Cardiac muscle cell (in vitro differentiated cells and primary cell): ENCODE results near the gene ENTPD6. TPM values are rescaled to one million over a fixed set of nuclear protein-coding genes. Genes with fewer than 3 reads are reported as not detected.
A peak's percentile ranks its signal among the peaks of the same experiment; 100 is the strongest.
"Not testable (repeated sequence)": the region's sequence is repeated elsewhere in the genome, so short reads cannot be mapped to it uniquely, and the experiment has no call there.

ENCODE experiments used
- DNase-seq, 2 donors: peaks; one replicate each; pipeline versions ENCODE4 v3.0.0 to v3.0.0-alpha.2; 2010 to 2017; ENCODE audit warnings: low read depth in 1 of 2, low spot score in 1 of 2
- H3K27ac ChIP-seq: fragments of 200-600 bp; sonication (generic); 2 replicates; pipeline ENCODE4 v1.5.1; 2016
- H3K27me3 ChIP-seq: fragments of 200-600 bp; sonication (generic); 2 replicates; pipeline ENCODE4 v1.6.0; 2016; ENCODE audit warnings: control low read depth
- H3K36me3 ChIP-seq: fragments of 200-600 bp; sonication (generic); 2 replicates; pipeline ENCODE4 v1.5.1; 2016; ENCODE audit warnings: control low read depth
- H3K4me1 ChIP-seq: fragments of 200-600 bp; sonication (generic); 2 replicates; pipeline ENCODE4 v1.8.1; 2017; ENCODE audit warnings: low read depth, mild to moderate bottlenecking, mixed run types
- H3K4me3 ChIP-seq: fragments of 200-600 bp; sonication (generic); 2 replicates; pipeline ENCODE4 v1.5.1; 2016; ENCODE audit warnings: mild to moderate bottlenecking
- H3K9me3 ChIP-seq: fragments of 200-600 bp; sonication (generic); 2 replicates; pipeline ENCODE4 v1.5.1; 2017; ENCODE audit warnings: low read depth, mild to moderate bottlenecking, control low read depth
- polyA plus RNA-seq: library from polyadenylated mRNA; unstranded; fragments of >200 nt; fragmentation: Nextera tagmentation; extraction: Ambion mirVana; gene quantifications from 2 replicates; pipeline ENCODE4 v1.2.1, GENCODE V29; 2016
- total RNA-seq: library from RNA; depleted of rRNA; stranded (reverse); fragments of >200 nt; gene quantifications from 2 replicates; pipeline ENCODE4 v1.2.3, GENCODE V29; 2016
- TF ChIP-seq, protein P1 (sequence below): IDR thresholded peaks from 2 replicates; pipeline ENCODE4 v1.5.1; 2012; ENCODE audit warnings: low read depth, mild to moderate bottlenecking, low read length

The ENTPD6 gene
- total and polyA plus RNA-seq, 2 experiments from 2014 or later = 95.7 to 107 TPM

DNA sequence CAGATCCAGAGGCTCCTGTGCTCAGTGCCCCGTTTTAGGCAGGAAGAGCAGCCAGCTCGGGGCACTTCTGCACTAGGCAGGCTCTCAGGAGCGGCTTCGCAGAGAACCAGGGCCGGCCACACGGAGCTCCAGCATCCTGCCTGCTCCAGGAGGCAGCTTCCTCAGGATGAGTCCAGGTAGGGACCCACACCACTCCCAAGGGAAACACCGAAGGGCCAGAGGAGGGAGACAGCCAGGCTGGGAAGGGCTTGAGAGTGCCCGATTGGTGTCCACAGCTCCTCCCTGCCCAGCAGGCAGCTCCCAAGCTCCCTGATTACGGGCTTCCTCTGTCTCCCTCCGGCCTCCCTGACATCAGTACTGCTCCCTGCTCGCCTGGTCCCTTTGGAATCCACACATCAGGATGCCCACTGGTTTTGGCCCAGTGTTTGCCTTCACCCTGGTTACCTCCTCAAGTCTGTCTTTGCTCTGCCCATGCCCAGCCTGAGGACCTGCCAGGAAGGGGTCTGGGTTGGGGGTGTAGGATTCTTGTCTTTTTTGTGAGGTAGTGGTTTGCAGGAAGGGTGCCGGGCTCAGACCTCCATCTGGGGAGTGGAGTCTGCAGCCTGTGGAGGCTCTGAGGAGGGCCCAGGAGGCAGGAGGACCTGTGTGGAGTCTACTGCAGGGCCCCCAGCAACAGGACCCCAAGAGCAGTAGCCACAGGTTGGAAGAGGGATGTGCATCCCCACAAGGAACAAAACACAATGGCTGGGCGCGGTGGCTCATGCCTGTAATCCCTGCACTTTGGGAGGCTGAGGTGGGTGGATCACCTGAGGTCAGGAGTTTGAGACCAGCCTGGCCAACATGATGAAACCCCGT is 41.2 kb downstream of the ENTPD6 start:
- TF ChIP-seq, protein P1, sequence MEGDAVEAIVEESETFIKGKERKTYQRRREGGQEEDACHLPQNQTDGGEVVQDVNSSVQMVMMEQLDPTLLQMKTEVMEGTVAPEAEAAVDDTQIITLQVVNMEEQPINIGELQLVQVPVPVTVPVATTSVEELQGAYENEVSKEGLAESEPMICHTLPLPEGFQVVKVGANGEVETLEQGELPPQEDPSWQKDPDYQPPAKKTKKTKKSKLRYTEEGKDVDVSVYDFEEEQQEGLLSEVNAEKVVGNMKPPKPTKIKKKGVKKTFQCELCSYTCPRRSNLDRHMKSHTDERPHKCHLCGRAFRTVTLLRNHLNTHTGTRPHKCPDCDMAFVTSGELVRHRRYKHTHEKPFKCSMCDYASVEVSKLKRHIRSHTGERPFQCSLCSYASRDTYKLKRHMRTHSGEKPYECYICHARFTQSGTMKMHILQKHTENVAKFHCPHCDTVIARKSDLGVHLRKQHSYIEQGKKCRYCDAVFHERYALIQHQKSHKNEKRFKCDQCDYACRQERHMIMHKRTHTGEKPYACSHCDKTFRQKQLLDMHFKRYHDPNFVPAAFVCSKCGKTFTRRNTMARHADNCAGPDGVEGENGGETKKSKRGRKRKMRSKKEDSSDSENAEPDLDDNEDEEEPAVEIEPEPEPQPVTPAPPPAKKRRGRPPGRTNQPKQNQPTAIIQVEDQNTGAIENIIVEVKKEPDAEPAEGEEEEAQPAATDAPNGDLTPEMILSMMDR = no peak
- no peaks in the 10 kb centered on the region for H3K36me3 ChIP-seq
- no peaks in the 10 kb centered on the region for H3K27me3 ChIP-seq
- DNase-seq = no peak
- H3K9me3 ChIP-seq = no peaks in the 10 kb centered on the region
- H3K27ac ChIP-seq = no peak overlapping the region
- H3K4me1 ChIP-seq = peaks cover 11% of the 10 kb centered on the region
- no peak overlapping the region for H3K4me3 ChIP-seq

DNA sequence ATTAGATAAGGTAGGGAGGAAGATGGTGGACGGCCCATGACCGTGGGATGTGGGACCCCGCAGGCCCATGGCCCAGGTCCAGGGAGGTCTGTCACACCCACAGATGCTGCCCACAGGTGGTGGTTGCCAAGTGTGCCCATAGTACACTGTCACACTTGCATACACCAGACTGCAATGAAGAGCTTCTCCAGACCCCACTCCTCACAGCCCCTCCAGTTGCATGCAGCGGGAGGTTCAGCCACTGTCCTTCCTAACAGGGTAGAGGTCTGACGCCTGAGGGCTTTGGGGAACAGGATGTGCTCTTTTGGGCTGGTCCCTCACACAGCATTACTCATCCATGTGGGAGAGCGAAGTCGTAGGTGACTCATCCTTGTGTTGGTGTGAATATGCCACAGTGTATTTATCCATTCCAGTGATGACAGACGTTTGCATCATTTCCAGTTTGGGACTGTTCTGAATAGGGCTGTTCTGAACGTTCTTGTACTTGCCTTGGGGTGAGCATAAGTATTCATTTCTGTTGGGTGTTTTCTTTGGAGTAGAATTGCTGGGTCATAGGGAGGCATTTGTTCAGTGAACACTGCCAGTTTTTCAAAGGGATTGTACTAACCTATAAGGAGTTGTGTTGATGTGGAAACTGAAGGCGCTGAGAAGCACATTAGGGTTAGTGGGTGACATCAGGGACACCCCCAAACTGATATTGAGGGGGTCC is 42.3 kb downstream of the ENTPD6 start:
- H3K27me3 ChIP-seq = no peaks in the 10 kb centered on the region
- H3K27ac ChIP-seq = no peak overlapping the region
- no peaks in the 10 kb centered on the region for H3K36me3 ChIP-seq
- DNase-seq = peak in 1 of 2 donors; percentile 99
- TF ChIP-seq, protein P1 = no peak
- H3K4me3 ChIP-seq = no peak overlapping the region
- peaks cover 11% of the 10 kb centered on the region for H3K4me1 ChIP-seq
- no peaks in the 10 kb centered on the region for H3K9me3 ChIP-seq

DNA sequence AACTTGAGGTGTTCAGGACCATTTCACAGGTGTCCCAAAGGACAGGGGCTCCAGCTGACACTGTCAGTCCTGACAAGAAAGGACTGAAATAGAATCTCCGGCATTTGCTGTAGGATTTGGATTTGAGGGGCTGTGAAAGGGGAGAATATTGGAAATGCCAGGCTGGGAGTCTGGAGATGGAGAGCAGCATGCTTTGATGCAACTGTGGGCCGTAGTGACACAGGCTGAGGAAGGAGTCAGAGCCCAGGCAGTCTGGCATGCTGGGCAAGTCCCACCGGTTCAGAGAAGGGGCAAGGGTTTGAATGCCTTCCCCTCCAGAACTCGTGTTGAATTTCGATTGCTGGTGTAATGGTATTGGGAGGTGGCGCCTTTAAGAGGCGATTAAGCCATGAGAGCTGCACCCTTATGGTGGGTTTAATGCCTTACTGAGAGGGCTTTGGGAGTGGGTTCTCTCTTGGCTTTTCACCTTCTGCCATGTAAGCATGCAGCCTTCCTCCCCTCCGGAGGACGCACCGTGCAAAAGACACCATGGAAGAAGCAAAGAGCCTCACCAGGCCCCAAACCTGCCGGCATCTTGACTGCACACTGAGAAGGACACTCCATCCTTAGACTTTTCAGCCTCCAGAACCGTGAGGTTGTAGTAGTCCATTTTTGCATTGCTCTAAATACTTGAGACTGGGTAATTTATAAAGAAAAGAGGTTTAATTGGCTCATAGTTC is 43.0 kb downstream of the ENTPD6 start:
- peak in 1 of 2 donors; percentile 48 for DNase-seq

DNA sequence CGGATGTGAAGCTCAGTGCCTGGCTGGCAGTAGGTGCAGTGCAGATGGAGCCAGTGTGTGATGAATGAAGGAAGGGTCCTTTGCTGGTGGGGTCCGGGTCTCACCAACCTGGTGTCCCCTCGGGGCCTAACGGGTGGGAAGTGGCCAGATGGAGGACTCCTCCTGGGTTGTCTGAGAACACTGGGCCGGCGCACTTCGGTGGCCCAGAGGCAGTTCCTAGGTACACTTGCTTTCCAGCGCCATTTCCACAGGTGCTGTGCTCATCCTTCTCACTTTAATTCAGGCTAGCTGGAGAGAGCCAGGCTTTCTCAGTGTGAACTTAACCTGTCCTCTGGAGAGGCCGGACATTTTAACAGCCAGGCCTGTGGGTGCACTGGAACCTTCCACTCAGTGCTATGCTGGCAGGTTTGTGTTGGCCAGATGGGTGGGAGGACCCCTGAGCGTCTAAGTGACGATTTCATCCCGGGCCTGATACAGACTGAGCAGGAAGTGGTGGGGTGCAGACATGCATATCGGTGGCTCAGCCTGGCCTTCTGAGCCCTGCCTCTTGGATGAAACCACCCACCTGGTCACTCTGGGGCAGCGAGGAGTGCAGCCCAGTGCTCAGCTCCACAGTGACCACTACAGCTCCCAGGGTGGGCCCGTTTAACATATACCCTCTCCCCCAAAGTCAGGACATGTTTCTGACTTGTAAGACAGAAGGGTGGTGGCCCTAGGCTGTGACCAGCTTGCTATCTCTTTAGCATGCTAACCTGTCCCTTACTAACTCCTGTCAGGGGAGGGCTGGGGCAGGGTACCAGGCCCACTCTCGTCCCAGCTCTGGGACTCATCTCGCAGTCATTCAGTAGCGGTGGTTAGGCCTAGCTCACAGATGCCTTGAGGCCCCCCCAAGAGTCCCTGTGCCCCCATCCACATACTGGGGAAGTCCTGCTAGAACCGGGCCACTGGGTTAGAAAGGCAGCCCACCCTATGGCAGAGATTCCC is 44.2 kb downstream of the ENTPD6 start:
- no peak for DNase-seq
- H3K4me3 ChIP-seq = no peak overlapping the region
- H3K9me3 ChIP-seq = no peaks in the 10 kb centered on the region
- TF ChIP-seq, protein P1 = no peak
- no peaks in the 10 kb centered on the region for H3K27me3 ChIP-seq
- peaks cover 5% of the 10 kb centered on the region for H3K4me1 ChIP-seq
- no peaks in the 10 kb centered on the region for H3K36me3 ChIP-seq
- no peak overlapping the region for H3K27ac ChIP-seq

More for the DNA sequence above, 43.0 kb downstream of the ENTPD6 start:
- peaks cover 9% of the 10 kb centered on the region for H3K4me1 ChIP-seq
- no peaks in the 10 kb centered on the region for H3K9me3 ChIP-seq
- H3K36me3 ChIP-seq = no peaks in the 10 kb centered on the region
- no peaks in the 10 kb centered on the region for H3K27me3 ChIP-seq
- no peak overlapping the region for H3K4me3 ChIP-seq
- H3K27ac ChIP-seq = no peak overlapping the region
- TF ChIP-seq, protein P1 = no peak

DNA sequence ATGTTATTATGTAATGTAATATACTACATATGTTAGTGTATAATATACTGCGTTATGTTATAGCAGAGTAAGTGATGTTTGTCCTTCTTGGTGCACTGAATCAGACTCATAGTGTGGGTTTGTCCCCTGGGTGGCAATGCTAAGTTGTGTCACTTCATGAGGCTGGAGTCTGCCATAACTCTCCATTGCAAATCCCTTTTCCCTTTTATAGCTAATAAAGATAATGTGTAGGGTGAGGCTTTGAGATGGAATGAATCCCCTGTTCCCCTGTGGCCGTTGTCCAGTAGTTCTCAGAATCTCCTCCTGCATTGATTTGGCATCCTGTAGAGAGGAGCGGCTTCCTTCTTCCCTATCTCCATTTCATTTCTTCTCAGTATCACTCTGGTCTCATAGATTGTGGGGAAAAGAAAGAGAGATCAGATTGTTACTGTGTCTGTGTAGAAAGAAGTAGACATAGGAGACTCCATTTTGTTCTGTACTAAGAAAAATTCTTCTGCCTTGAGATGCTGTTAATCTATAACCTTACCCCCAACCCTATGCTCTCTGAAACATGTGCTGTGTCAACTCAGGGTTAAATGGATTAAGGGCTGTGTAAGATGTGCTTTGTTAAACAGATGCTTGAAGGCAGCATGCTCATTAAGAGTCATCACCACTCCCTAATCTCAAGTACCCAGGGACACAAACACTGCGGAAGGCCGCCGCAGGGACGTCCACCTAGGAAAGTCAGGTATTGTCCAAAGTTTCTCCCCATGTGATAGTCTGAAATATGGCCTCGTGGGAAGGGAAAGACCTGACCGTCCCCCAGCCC is 45.5 kb downstream of the ENTPD6 start:
- DNase-seq, H3K27me3 ChIP-seq, H3K4me3 ChIP-seq, H3K9me3 ChIP-seq, H3K36me3 ChIP-seq, H3K27ac ChIP-seq: not testable (repeated sequence)
- peaks cover 16% of the 10 kb centered on the region for H3K4me1 ChIP-seq

DNA sequence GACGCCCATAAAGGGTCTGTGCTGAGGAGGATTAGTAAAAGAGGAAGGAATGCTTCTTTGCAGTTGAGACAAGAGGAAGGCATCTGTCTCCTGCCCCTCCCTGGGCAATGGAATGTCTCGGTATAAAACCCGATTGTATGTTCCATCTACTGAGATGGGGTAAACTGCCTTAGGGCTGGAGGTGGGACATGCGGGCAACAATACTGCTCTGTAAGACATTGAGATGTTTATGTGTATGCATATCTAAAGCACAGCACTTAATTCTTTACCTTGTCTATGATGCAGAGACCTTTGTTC is 46.1 kb downstream of the ENTPD6 start:
- H3K27ac ChIP-seq, DNase-seq, H3K36me3 ChIP-seq, H3K4me3 ChIP-seq, H3K27me3 ChIP-seq, H3K9me3 ChIP-seq: not testable (repeated sequence)
- peaks cover 19% of the 10 kb centered on the region for H3K4me1 ChIP-seq
